GM21526 (cell line): ENCODE data around the gene PDPR.
"Not testable (repeated sequence)": the region's sequence is repeated elsewhere in the genome, so short reads cannot be mapped to it uniquely, and the experiment has no call there.

Source experiments
- ATAC-seq: cut with Tn5 transposase; IDR thresholded peaks from one replicate; pipeline ENCODE4 v1.9.1; 2021; ENCODE audit warnings: moderate library complexity; ENCODE audit not compliant: unreplicated experiment, low FRiP score

Gene PDPR

GRCh38 chr16:70126226-70126625 is 12.1 kb downstream of the PDPR start:
- not testable (repeated sequence) for ATAC-seq

- not testable (repeated sequence) for ATAC-seq
These were observed 13.6 kb downstream of the PDPR start for GRCh38 chr16:70127706-70128105.

GRCh38 chr16:70128844-70129243 is 14.7 kb downstream of the PDPR start:
- not testable (repeated sequence) for ATAC-seq

GRCh38 chr16:70135796-70136195 is 21.7 kb downstream of the PDPR start:
- not testable (repeated sequence) for ATAC-seq

GRCh38 chr16:70136595-70136994 is 22.5 kb downstream of the PDPR start:
- not testable (repeated sequence) for ATAC-seq

GRCh38 chr16:70142739-70143138 is 28.6 kb downstream of the PDPR start:
- ATAC-seq, result not testable (repeated sequence)

- ATAC-seq, result not testable (repeated sequence)
These were observed 29.2 kb downstream of the PDPR start for GRCh38 chr16:70143231-70143895.

- ATAC-seq, result not testable (repeated sequence)
These were observed 33.7 kb downstream of the PDPR start for GRCh38 chr16:70147853-70148252.

GRCh38 chr16:70148453-70148852 is 34.3 kb downstream of the PDPR start:
- ATAC-seq, result not testable (repeated sequence)

- ATAC-seq, result not testable (repeated sequence)
These were observed 35.2 kb downstream of the PDPR start for GRCh38 chr16:70149296-70149695.

GRCh38 chr16:70151391-70151790 is 37.3 kb downstream of the PDPR start:
- ATAC-seq, result no peak

- ATAC-seq, result no peak
These were observed 37.9 kb downstream of the PDPR start for GRCh38 chr16:70151941-70152509.

GRCh38 chr16:70152578-70153302 is 38.6 kb downstream of the PDPR start:
- no peak for ATAC-seq

- not testable (repeated sequence) for ATAC-seq
These were observed 40.6 kb downstream of the PDPR start for GRCh38 chr16:70154736-70155135.

- no peak for ATAC-seq
These were observed 42.3 kb downstream of the PDPR start for GRCh38 chr16:70156207-70156978.

- no peak for ATAC-seq
These were observed 43.0 kb downstream of the PDPR start for GRCh38 chr16:70157105-70157476.

- no peak for ATAC-seq
These were observed 43.5 kb downstream of the PDPR start for GRCh38 chr16:70157477-70158260.

GRCh38 chr16:70158261-70158939 is 44.3 kb downstream of the PDPR start:
- ATAC-seq, result no peak
